ENCODE results near the gene GABBR2.

DNA sequence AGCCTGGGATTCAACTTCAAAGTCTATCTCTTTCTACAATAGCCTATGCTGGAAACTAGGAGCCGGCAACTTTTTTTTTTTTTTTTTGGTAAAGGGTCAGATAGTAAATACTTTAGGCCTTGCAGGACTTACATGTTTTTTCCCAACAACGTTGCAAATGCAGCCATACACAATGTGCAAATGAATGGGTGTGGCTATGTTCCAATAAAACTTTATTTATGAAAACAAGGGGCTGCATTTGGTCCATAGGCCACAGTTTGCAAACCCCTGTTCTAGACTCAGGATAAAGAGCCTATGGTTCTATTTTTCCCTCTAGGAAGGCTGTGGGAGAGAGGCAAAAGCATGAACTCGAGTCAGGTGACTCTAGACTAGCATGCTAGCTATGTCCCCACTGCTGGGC lies 189.1 kb downstream of the GABBR2 start:
- TF ChIP-seq, protein P1, sequence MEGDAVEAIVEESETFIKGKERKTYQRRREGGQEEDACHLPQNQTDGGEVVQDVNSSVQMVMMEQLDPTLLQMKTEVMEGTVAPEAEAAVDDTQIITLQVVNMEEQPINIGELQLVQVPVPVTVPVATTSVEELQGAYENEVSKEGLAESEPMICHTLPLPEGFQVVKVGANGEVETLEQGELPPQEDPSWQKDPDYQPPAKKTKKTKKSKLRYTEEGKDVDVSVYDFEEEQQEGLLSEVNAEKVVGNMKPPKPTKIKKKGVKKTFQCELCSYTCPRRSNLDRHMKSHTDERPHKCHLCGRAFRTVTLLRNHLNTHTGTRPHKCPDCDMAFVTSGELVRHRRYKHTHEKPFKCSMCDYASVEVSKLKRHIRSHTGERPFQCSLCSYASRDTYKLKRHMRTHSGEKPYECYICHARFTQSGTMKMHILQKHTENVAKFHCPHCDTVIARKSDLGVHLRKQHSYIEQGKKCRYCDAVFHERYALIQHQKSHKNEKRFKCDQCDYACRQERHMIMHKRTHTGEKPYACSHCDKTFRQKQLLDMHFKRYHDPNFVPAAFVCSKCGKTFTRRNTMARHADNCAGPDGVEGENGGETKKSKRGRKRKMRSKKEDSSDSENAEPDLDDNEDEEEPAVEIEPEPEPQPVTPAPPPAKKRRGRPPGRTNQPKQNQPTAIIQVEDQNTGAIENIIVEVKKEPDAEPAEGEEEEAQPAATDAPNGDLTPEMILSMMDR (IDR thresholded peaks at IDR 0.05), result no peak
- no peak for TF ChIP-seq POLR2AphosphoS5 (IDR thresholded peaks at IDR 0.05; ENCODE audit: low read depth, low read length)
- TF ChIP-seq TCF7L2 (IDR thresholded peaks at IDR 0.05; ENCODE audit: low read depth, low read length), result no peak
- no peak for TF ChIP-seq SIN3A (IDR thresholded peaks at IDR 0.05; ENCODE audit: borderline replicate concordance, insufficient read depth, low read depth, low read length)
